Measurements from ENCODE around the gene FKBP15.
"Not testable (repeated sequence)": the region's sequence is repeated elsewhere in the genome, so short reads cannot be mapped to it uniquely, and the experiment has no call there.

The FKBP15 gene

DNA sequence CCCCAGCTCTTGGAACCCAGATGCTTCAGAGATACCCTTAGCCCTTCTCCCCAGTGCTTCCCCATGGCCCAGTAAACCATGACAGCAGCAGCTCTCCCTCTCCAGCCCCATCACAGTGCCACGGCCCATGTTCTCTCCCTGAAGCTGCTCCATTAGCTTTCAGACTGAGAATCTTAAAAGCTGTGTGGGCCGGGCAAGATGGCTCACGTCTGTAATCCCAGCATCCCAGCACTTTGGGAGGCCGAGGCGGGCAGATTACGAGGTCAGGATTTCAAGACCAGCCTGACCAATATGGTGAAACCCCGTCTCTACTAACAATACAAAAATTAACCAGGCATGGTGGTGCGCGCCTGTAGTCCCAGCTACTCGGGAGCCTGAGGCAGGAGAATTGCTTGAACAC is 71.5 kb downstream of the FKBP15 start:
- not testable (repeated sequence) for DNase-seq (ENCODE audit: low read depth in 2 of 2)

DNA sequence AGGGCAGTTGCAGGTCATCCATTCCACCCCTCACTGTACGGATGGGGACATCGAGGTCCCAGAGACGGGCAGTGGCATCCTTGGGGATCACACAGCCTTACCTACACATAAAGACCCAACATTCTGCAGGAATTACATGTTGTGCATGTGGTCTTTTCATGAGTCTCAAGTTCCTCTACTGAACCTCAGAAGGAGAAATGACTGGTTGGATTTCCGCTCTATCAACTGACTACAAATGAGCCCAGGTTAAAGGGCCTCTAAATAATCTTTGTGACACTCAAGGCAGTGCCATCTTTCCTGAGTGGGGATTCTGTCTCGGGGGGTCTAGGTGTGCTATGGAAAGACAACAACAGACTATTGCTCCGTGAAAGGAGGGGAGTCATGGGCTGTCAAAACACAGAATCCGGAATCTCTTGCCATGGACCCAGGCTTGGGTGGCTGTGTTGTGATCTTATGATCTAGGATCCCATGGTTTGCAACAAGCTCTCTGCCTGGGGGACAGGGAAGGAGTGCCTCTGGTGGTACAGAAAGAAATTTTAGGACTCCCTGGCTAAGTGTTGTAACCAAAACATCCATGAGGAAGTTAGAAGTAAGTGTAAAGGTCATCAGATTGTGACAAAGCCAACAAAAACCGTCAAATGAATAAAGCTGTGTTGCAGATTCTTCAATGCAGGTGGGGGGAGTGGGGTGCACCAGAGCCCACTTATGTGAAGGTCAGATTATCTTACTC is 72.1 kb downstream of the FKBP15 start:
- no peak for DNase-seq (ENCODE audit: low read depth in 2 of 2)

DNA sequence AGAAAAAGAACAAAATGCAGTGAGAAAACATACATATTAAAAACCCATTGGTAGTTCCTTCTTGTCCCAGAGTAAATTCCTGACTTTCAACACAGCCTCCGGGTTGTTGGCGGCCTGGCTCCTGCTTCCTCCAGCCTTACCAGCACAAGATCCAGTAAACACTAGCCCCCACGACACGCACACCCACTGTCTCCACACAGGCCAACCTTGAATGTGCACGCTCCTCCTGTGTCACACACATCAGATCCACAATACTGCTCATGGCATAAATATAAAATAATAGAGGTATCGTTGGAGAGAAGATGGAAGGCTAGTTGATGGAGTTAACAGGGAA is 72.7 kb downstream of the FKBP15 start:
- DNase-seq (ENCODE audit: low read depth in 2 of 2): no peak

DNA sequence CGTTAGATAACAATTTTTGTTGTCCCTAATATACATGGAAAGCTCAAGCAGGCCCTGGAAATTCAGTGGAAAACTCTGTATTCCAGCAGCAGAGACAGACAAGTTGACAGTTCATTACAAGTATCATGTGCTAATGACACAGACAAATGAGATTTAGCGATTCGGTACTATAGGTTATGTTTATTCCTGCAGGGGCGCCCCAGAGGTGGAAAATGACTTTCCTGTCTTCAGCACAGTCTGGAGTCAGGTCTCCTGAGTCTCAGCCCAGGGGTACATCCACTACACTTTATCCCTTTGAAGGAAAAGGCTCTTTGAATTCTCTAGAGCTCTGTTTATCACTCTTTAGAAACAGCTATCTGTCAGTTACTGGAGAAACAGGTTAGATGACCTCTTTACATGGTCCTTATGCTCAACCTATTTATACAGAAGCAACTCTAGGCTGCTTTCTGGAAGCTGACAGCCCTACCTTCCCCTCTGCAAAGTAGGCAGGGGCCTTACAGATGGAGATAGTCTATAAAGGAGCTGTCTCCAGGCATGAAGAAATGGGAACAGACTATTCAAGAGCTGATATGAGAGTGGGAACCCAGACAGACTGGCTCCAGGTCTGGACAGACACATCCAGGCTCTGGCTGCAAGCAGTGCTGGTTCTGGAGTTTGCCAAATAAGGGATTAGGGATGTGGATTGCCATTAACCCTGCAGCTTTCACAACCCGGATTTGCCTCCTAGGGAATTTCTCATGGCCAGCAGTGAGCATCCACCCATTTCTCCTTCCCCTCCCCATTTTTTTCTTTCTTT is 77.4 kb downstream of the FKBP15 start:
- no peak for DNase-seq (ENCODE audit: low read depth in 2 of 2)

DNA sequence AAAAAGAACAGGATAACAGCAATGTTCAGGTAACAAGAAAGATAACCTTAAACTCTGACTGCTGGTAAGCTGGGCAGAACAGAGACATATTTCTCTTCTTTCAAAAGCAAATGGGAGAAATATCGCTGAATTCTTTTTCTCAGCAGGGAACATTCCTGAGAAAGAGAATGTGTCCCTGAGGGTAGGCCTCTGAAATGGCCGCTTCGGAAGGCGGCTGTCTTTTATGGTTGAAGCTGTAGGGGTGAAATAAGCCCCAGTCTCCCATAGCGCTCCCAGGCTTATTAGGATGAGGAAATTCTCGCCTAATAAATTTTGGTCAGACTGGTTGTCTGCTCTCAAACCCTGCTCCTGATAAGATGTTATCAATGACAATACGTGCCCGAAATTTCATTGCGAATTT is 80.2 kb downstream of the FKBP15 start:
- DNase-seq (ENCODE audit: low read depth in 2 of 2): not testable (repeated sequence)

DNA sequence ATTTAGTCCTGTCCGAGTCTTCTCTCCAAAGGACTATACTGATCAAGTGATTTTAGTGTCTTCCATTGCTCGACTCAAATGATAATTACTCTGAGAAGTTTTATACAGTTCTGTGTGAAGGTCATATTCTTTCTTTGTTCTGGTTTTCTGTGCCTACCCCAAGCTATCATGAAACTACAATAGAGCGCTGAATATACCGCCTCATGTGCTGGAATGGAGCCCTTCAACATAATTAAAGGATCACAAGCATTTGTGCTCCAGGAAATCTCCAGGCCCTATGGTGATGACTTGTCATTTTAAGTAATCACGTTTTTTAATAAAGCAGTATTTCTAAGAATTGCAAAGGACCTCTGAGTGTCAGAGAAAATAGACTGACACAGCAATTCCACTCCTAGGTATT is 81.1 kb downstream of the FKBP15 start:
- DNase-seq (ENCODE audit: low read depth in 2 of 2): no peak

DNA sequence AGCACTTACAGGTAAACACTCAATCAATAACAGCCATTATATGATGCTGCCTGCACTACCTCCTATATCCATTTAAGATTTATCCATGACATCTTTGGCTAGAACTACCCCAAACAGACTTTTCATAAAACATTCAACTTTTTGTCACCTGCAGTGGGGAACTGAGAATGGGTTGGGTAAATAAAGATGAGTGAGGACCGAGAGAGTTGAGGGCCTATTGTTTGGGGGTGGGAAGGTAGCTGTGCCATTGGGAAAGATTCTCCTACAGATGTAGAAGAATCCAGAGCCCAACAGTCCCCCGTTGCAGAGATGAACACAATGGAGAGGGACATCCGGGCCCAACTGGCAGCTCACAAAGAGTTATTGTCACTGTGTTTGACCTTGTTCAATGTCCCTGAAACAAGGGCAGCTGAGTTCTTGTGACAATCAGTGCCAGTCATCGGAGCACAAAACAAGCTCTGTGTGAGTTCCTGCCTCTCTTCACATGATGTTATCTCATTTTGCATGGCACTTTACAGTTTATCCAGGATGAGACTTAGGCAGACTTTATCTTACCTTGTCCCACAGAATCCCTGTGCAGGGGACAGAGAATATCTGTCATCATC is 81.8 kb downstream of the FKBP15 start:
- DNase-seq (ENCODE audit: low read depth in 2 of 2): no peak

DNA sequence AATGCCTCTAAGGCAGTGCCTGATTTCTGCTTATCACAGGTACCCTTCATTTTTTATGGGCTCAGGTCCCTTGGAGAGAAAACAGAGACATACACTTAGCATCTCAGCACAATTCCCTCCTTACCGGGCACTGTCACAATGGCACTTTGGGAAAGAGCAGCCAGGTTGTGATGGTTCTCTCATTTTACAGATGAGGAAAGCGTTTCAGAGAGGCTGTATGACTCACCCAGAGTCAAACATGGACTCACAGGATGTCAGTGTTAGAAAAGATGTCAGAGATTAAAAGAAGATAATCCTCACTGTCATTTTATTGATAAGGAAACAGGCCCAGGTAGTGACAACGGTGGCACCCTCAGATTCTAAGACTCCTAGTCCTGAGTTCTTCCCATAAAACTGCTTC is 82.3 kb downstream of the FKBP15 start:
- no peak for DNase-seq (ENCODE audit: low read depth in 2 of 2)

DNA sequence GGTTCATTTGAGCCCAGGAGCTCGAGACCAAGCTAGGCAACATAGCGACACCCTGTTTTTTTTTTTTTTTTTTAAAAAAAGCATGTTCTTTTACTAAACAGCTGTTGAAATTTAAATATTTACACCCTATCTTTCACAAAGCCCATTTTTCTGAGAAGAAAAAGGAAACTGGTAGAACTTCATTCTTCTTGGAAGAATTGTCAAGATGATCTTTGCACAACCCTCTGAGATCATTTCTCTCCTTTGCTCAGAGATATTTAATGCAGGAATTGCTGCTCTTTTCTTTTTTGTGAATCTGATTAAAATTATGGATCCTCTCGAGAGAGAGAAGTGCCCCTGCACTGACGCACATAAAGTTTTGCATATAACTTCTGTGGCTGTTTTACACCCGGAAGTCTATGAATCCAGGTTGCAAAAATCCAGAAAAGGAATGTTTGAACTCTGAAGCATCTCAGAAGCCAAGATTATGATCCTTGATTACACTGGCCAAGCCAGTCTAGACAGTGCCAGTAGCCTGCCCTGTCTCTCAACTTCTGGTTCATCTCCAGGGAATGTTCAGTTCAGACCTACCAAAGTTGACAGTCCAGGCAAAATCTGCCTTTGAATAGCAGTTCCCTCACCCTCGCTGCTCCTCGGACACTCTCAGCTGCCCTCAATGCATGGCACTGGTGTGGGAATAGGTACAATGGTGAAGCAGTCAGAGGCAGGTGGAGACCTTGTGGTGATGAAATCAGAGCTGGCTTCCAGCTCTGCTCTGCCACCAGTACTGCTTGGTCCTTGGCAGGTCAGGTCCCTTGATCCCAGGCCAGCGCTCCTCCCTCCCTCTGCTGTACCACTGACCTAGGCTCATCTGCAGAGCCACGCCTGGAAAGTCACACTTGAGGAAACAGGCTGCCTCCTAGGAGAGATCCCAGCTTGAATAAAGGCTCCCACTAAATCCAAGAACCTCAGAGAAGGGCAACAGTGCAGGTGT is 83.6 kb downstream of the FKBP15 start:
- DNase-seq (ENCODE audit: low read depth in 2 of 2): no peak

DNA sequence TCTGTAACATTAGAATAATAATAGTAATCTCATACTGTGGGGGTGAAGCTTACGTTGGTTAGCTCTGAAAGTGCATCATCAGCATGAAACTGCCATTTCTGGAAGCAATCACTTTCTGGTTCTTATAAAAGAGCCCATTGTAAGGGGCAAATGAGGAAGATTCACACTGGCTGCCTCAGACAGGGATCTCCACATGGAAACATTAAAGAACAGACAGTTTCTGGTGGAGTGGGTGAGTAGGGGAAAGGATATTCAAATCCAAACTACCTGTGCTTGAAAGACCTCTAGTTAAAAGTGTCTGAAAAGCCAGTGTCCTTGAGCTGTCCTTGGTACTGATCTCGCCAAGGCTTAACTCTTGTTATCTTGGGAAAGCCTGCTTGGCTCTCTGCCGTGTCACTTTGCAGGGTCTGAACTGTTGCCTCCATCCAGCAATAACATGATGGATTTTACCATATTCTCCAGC is 89.4 kb downstream of the FKBP15 start:
- no peak for DNase-seq (ENCODE audit: low read depth in 2 of 2)

DNA sequence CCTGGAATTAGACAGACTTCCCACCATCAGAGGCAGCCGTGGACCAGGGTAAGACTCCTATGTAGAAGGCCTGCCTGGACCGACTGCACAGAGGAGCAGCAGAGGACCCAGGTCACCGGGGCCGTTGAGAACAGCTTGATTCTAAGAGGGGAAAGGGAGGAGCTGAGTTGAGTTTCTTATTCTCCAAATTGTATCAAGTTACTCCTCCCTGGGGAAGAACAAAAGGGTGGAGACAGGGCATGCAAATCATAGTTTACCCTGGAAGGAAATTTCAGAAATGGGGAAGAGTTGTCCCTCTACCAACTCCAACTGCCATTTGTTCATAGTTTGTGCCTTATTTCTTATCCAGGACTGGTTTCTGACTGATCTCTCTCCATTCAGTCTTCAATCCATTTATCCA is 91.2 kb downstream of the FKBP15 start:
- no peak for DNase-seq (ENCODE audit: low read depth in 2 of 2)

DNA sequence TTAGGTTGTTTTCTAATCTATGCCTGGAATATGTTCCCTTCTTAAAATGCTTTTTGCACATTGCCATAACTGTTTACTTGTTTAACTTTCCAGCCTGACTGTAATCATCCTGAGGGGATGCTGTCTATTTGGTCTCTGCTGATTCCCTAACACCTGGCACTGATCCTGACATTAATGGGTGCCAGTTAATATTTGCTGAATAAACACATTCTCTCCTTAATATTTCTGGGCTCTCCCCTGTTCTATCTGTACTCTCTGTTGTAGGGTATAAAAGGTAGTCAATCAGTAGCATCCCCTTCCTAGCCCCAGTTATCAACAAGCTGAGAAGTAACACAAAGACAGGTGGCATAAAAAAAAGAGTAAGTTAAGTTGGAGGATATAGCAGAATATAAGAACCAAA is 91.6 kb downstream of the FKBP15 start:
- no peak for DNase-seq (ENCODE audit: low read depth in 2 of 2)

DNA sequence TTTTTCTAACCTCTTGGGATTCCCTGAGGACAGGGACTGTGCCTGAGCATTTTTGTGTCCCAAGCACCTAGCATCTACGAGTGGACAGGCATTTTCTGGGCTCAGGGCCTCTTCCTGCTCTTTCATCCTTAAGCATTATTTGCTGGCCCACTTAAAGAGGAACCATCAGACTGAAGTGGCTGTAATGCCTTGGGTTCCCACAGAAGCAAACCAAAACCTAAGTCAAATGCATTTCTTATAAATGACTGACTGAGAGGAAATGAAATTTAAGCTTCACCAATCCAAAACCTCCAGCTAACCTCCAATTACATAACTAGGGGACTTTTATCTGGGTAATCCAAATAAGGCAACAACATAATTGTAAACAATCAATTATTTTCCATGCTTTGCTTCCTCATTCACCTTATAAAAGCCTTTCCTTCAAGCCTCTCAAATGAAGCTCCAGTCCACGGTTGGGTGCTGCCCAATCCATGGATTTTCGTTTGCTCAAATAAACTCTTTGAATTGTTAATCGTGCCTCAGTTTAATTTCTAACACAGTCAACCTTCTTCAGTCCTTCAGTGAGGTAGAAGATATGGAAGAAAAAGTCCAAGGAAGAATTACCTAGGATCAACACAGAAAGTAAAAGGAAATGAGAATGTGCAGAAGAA is 95.6 kb downstream of the FKBP15 start:
- no peak for DNase-seq (ENCODE audit: low read depth in 2 of 2)

DNA sequence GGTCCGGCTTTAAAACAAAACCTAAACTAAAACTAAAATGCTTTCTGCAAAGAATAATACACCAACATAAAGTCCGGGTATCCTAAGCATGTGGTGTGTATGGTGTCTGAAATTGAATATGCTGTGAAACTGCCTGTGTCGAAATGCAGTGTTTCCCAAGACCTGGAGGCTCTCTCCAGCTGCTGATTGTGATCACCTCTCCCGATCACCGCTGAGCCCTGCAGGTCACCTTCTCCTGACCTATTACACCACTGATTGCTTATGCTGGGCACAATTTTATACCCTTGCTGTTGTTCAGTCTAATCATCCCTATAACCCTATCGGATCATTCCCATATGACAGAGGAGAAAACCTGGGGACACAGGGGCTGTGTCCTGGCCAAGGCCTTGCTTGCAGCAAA is 102.2 kb downstream of the FKBP15 start:
- DNase-seq (ENCODE audit: low read depth in 2 of 2): not testable (repeated sequence)

Measured in fibroblast of skin of left quadriceps (primary cell).